ENCODE measurements around the gene GMEB2.
A peak's percentile ranks its signal among the peaks of the same experiment; 100 is the strongest.

GMEB2 gene

DNA sequence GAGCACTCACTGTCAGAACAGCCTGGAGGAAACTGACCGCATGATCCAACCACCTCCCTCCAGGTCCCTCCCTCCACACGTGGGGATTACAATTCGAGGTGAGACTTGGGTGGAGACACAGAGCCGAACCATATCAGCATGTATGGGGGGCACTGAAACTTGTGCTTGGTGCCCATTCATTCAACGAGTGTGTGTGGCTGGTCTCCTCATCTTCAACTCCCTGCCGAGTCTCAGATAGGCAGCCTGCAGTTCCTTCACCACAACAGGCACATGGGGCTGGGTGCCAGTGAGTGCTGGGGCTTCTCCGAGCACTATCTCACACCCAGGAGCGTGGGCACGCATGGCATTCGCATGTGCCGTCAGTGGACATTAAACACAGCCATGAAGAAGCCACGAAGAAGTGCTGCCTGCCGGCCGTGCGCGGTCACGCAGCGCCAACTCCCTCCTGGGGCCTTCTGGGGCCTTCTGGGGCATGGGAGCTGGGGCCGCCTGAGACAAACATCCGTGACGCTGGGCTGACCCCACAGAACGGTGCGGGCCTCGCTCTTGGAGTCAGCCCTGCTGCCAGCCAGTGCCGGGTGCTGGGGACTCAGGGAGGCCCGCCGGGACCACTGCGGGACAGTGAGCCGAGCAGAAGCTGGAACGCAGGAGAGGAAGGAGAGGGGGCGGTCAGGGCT lies 30.5 kb upstream of the GMEB2 start:
- in situ Hi-C loops (cut with MboI; ENCODE audit: low pct_unique_long_range_greater_than_20kb, low sequenced_read_pairs, unreplicated experiment), result no loop called here
- TF ChIP-seq, protein P1, sequence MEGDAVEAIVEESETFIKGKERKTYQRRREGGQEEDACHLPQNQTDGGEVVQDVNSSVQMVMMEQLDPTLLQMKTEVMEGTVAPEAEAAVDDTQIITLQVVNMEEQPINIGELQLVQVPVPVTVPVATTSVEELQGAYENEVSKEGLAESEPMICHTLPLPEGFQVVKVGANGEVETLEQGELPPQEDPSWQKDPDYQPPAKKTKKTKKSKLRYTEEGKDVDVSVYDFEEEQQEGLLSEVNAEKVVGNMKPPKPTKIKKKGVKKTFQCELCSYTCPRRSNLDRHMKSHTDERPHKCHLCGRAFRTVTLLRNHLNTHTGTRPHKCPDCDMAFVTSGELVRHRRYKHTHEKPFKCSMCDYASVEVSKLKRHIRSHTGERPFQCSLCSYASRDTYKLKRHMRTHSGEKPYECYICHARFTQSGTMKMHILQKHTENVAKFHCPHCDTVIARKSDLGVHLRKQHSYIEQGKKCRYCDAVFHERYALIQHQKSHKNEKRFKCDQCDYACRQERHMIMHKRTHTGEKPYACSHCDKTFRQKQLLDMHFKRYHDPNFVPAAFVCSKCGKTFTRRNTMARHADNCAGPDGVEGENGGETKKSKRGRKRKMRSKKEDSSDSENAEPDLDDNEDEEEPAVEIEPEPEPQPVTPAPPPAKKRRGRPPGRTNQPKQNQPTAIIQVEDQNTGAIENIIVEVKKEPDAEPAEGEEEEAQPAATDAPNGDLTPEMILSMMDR (IDR thresholded peaks at IDR 0.05; ENCODE audit: extremely low read depth, insufficient read depth, missing control alignments), result no peak
- no peak for DNase-seq (ENCODE audit: low spot score)

DNA sequence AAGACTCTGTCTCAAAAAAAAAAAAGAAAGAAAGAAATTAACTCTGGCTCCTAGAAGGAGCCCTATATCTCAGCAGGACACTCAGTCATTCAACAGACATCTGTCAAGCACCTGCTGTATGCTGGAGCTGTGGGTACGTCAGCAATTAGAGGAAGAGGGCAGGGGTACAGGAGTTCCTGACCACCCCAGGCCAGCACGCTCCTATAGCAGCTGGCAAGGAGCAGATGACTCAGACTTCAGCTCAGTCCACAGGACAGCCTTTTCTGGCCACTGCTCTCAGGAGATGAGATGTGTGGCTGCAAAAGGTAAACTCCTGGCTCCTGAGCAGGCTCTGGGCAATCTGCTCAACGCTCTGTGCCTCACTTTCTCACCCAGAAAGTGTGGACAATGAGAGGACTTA lies 29.6 kb upstream of the GMEB2 start:
- in situ Hi-C loops (cut with MboI; ENCODE audit: low pct_unique_long_range_greater_than_20kb, low sequenced_read_pairs, unreplicated experiment), result no loop called here
- DNase-seq (ENCODE audit: low spot score), result no peak
- TF ChIP-seq, protein P1 (IDR thresholded peaks at IDR 0.05; ENCODE audit: extremely low read depth, insufficient read depth, missing control alignments), result no peak

DNA sequence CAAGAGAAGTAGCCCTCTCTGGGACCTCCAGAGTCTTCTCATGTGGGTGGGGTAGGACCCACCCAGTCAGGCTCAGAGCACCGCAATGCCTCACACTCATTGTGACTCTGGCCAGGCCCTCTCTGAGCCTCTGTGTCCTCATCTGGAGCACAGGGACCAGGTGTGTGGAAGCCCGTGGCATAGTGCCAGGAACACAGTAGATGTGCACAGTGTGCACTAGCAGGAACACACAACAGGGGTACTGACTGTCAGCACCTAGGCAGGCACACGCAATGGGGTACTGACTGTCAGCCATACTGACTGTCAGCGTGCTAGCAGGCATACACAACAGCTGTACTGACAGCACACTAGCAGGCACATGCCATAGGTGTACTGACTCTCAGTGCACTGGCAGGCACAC lies 28.3 kb upstream of the GMEB2 start:
- DNase-seq (ENCODE audit: low spot score), result no peak
- in situ Hi-C loops (cut with MboI; ENCODE audit: low pct_unique_long_range_greater_than_20kb, low sequenced_read_pairs, unreplicated experiment), result no loop called here
- TF ChIP-seq, protein P1 (IDR thresholded peaks at IDR 0.05; ENCODE audit: extremely low read depth, insufficient read depth, missing control alignments), result no peak

DNA sequence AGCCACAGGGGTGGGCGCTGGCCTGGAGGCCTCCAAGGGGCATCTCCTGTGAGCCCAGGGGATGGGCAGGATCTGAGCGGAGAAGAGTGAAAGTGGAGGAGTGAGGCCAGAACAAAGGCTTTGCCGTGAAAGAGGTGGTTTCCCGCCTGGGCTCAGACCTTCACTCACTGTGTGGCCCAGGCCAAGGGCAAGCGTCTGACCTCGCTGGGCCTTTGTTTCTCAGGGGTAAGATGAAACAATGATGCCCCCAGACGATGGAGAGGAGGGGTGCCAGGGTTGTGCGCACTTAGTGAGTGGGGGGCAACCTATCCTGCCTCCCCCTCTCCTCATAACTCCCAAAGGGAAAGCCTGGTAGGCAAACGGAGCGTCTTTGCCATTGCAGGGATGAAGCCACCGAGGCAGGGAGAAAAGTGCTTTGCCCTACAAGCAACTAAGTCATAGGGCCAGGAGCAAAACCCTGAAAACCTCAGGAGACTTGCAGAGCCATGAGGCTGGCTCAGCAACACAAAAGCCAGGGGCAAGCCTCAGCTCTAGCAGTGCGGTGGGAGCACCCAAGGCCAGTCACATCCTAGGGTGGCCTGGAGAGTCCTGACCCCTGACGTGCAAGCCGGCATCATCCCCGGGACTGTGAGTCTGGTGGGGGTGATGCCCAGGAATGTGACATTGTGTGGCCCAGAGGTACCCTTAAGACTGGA lies 27.2 kb upstream of the GMEB2 start:
- TF ChIP-seq, protein P1 (IDR thresholded peaks at IDR 0.05; ENCODE audit: extremely low read depth, insufficient read depth, missing control alignments), result no peak
- in situ Hi-C loops (cut with MboI; ENCODE audit: low pct_unique_long_range_greater_than_20kb, low sequenced_read_pairs, unreplicated experiment), result no loop called here
- no peak for DNase-seq (ENCODE audit: low spot score)

DNA sequence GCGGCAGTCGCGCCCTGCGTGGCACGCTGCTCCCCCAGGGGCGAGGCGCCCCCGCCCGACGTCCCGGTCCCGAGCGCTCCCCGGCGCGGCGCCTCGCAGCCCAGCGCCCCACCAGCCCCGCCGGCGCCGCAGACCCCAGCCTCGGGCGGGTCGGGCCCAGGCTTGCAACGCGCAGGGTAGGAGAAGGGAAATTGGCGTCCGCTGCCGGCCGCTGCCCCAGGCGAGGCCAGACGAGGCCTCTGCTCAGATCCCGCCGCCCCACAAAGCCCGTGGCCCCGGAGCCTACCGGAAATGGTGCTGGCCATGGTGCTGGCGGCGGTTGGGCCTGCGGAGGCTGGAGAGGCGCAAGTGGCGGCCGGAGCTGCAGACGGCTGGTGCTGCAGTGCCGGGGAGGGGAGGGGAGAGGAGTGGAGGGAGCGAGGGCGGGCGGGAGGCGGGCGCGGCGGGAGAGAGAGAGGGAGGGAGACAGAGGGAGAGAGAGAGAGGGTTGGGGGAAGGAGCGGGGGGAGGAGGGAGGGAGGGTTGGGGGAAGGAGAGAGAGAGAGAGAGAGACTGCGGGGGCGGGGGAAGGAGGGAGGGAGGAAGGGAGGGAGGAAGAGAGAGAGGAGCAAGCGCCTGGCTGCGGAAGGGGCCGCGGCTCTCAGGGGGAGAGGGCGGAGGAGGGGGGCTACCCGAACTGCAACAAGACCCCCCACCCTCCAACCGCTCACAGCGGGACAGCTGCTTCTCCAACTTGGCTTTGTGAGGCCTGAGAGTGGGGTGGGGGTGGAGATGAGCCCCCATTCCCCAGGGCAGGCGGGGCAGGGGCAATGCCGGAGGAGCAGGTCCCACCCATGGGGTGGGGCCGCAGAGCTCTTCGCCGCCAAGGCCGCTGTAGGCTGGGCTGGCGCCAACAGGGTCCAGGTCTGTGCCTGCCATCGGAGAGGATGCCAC lies 26.4 kb upstream of the GMEB2 start, which contains the start of gene STMN3:
STMN3 (minus strand) TSS at position 384 of the 933 bp plus-strand sequence; CDS start at position 305, 79 bp downstream.
- in situ Hi-C loops (cut with MboI; ENCODE audit: low pct_unique_long_range_greater_than_20kb, low sequenced_read_pairs, unreplicated experiment), result no loop called here
- DNase-seq (ENCODE audit: low spot score), result peak; percentile 88

More for the DNA sequence above, 26.4 kb upstream of the GMEB2 start, which contains the start of gene STMN3:
- TF ChIP-seq, protein P1 (IDR thresholded peaks at IDR 0.05; ENCODE audit: extremely low read depth, insufficient read depth, missing control alignments), result no peak

All from GM13977 (cell line).